IMR-90 (cell line): ENCODE measurements around the gene DISC1. TPM values are rescaled to one million over a fixed set of nuclear protein-coding genes. Genes with fewer than 3 reads are reported as not detected.

Experiments used
- ATAC-seq: fragments of 200-7000 bp; cut with Tn5 transposase; 2 replicates; pipeline ENCODE4 v1.9.1; 2020; ENCODE audit warnings: low read depth, mild to moderate bottlenecking, moderate library complexity
- BruUV-seq: library from RNA; stranded (reverse); fragments of 400-500 nt; replicated peaks from 2 replicates; lab custom pipeline; 2021; lab: Mats Ljungman, UMichigan
- CTCF ChIA-PET: fragments of 300-600 bp; formaldehyde crosslinking; extraction: SDS; loops from one replicate; lab custom pipeline; 2021; ENCODE audit warnings: antibody characterized with exemption; lab: Yijun Ruan, JAX
- POLR2A ChIA-PET: fragments of 300-600 bp; sonication (Branson Sonifier 250); formaldehyde crosslinking; loops from one replicate; lab custom pipeline; 2022; ENCODE audit warnings: antibody characterized with exemption; ENCODE audit not compliant: unreplicated experiment; lab: Charles Lee
- DNase-seq: peaks from one replicate; pipeline ENCODE4 v3.0.0; 2013
- H2AFZ ChIP-seq: replicated peaks from 2 replicates; pipeline ENCODE3; 2013; ENCODE audit warnings: low read length, mild to moderate bottlenecking; ENCODE audit not compliant: poor library complexity
- H2AK5ac ChIP-seq: 2 replicates; pipeline ENCODE4 v1.6.1; 2013; ENCODE audit warnings: low read depth, low read length, inconsistent platforms
- H2AK9ac ChIP-seq: replicated peaks from 2 replicates; pipeline ENCODE3; 2013; ENCODE audit warnings: mild to moderate bottlenecking, low read depth, low read length, moderate library complexity; ENCODE audit not compliant: poor library complexity
- H2BK120ac ChIP-seq: 2 replicates; pipeline ENCODE4 v1.6.1; 2013; ENCODE audit warnings: low read depth, low read length, inconsistent platforms
- H2BK15ac ChIP-seq: 3 replicates; pipeline ENCODE4 v1.6.1; 2013; ENCODE audit warnings: low read depth, low read length, inconsistent platforms
- H2BK20ac ChIP-seq: 2 replicates; pipeline ENCODE4 v1.6.1; 2013; ENCODE audit warnings: low read depth, mild to moderate bottlenecking, inconsistent platforms, low read length, moderate library complexity
- H2BK5ac ChIP-seq: 2 replicates; pipeline ENCODE4 v1.6.1; 2013; ENCODE audit warnings: mild to moderate bottlenecking, low read depth, low read length, inconsistent platforms; ENCODE audit not compliant: poor library complexity, severe bottlenecking
- H3K14ac ChIP-seq: replicated peaks from 2 replicates; pipeline ENCODE4 v1.6.1; 2013; ENCODE audit warnings: low read depth, low read length, inconsistent platforms
- H3K18ac ChIP-seq: 2 replicates; pipeline ENCODE4 v1.6.1; 2013; ENCODE audit warnings: low read depth, low read length, control low read depth
- H3K23ac ChIP-seq: 2 replicates; pipeline ENCODE4 v1.6.1; 2013; ENCODE audit warnings: low read depth, low read length, inconsistent platforms
- H3K27ac ChIP-seq: 2 replicates; pipeline ENCODE4 v1.5.1; 2013; ENCODE audit warnings: mild to moderate bottlenecking, control low read depth, low read length; ENCODE audit not compliant: insufficient read depth
- H3K27me3 ChIP-seq: 2 replicates; pipeline ENCODE4 v1.6.1; 2013; ENCODE audit warnings: low read length; ENCODE audit not compliant: control insufficient read depth, insufficient read depth
- H3K36me3 ChIP-seq: 2 replicates; pipeline ENCODE4 v1.6.1; 2013; ENCODE audit warnings: low read length, mixed read lengths; ENCODE audit not compliant: control insufficient read depth, insufficient read depth
- H3K4ac ChIP-seq: 2 replicates; pipeline ENCODE4 v1.6.1; 2013; ENCODE audit warnings: low read depth, low read length, inconsistent platforms
- H3K4me1 ChIP-seq: 2 replicates; pipeline ENCODE4 v1.6.1; 2013; ENCODE audit warnings: low read length, mixed read lengths; ENCODE audit not compliant: control insufficient read depth, insufficient read depth
- H3K4me2 ChIP-seq: 2 replicates; pipeline ENCODE4 v1.6.1; 2013; ENCODE audit warnings: low read depth, mild to moderate bottlenecking, control low read depth, low read length, moderate library complexity
- H3K4me3 ChIP-seq: 2 replicates; pipeline ENCODE4 v1.5.1; 2013; ENCODE audit warnings: low read depth, mild to moderate bottlenecking, control low read depth, low read length, moderate library complexity; ENCODE audit not compliant: insufficient read depth
- H3K56ac ChIP-seq: 2 replicates; pipeline ENCODE4 v1.6.1; 2013; ENCODE audit warnings: low read length, inconsistent platforms; ENCODE audit not compliant: insufficient read depth; ENCODE audit errors: extremely low read depth
- H3K79me1 ChIP-seq, 2 experiments: 2 replicates each; pipeline ENCODE4 v1.6.1; 2013; ENCODE audit warnings: low read length in 2 of 2, inconsistent platforms in 1 of 2, low read depth in 1 of 2
- H3K9ac ChIP-seq: 2 replicates; pipeline ENCODE4 v1.6.1; 2013; ENCODE audit warnings: low read depth, low read length, control low read depth
- H3K9me1 ChIP-seq: 2 replicates; pipeline ENCODE4 v1.6.1; 2013; ENCODE audit warnings: low read length, inconsistent platforms; ENCODE audit not compliant: insufficient read depth
- H3K9me3 ChIP-seq: 2 replicates; pipeline ENCODE4 v1.6.1; 2013; ENCODE audit warnings: low read length; ENCODE audit not compliant: control insufficient read depth, insufficient read depth
- H4K20me1 ChIP-seq: 2 replicates; pipeline ENCODE4 v1.6.1; 2013; ENCODE audit warnings: low read length, inconsistent platforms; ENCODE audit not compliant: insufficient read depth
- H4K5ac ChIP-seq: 2 replicates; pipeline ENCODE4 v1.6.1; 2013; ENCODE audit warnings: mild to moderate bottlenecking, low read depth, low read length, control low read depth
- H4K8ac ChIP-seq, 2 experiments: 2 replicates each; pipeline ENCODE4 v1.6.1; 2013; ENCODE audit warnings: low read depth in 2 of 2, low read length in 2 of 2, control low read depth in 1 of 2, inconsistent platforms in 1 of 2
- H4K91ac ChIP-seq: 2 replicates; pipeline ENCODE4 v1.6.1; 2013; ENCODE audit warnings: low read depth, low read length, inconsistent platforms; ENCODE audit not compliant: insufficient read depth
- SMC3 ChIP-seq: fragments of 150-350 bp; IDR thresholded peaks from 2 replicates; pipeline ENCODE4 v1.6.1; 2016; ENCODE audit warnings: low read depth, mild to moderate bottlenecking, antibody characterized with exemption, low read length, moderate library complexity
- WGBS, 2 experiments: methylation state at CpG; one replicate each; pipeline versions ENCODE4 v1.1.5 to v1.1.7; 2013; ENCODE audit warnings: missing lambda C conversion rate in 2 of 2; ENCODE audit not compliant: insufficient read length in 1 of 2; ENCODE audit errors: extremely low coverage in 2 of 2; 5-methylcytosine and 5-hydroxymethylcytosine counted together
- dilution Hi-C: fragments of 300-500 bp; cut with HindIII; formaldehyde crosslinking; loops from one replicate; pipeline ENCODE4 v1.14.3; 2018; ENCODE audit warnings: low sequenced_read_pairs; ENCODE audit not compliant: unreplicated experiment
- in situ Hi-C: fragments of 300-500 bp; cut with MboI; formaldehyde crosslinking; loops from 3 replicates; pipeline ENCODE4 v1.14.3; 2019; ENCODE audit warnings: low sequenced_read_pairs, inconsistent platforms, mixed read lengths
- intact Hi-C: fragments of 100-400 bp; cut with micrococcal nuclease; formaldehyde crosslinking; loops from 2 replicates; pipeline ENCODE4 v1.10.0; 2022
- polyA plus RNA-seq, 3 experiments: library from polyadenylated mRNA; depleted of rRNA; stranded (reverse); fragments of >200 nt; gene quantifications; 2 replicates each; pipeline ENCODE4 v1.2.3, GENCODE V29; 2012; ENCODE audit warnings: low replicate concordance in 1 of 3
- total RNA-seq: library from RNA; depleted of rRNA; stranded (reverse); fragments of >200 nt; gene quantifications from 2 replicates; pipeline ENCODE4 v1.2.3, GENCODE V29; 2012

The DISC1 gene
- total and polyA plus RNA-seq, 2 of the 4 experiments (the other 2 are of a cell fraction): 2.2 to 7.0 TPM

- Histone ChIP-seq H4K20me1 (no peaks in the 10 kb centered on the region), H2BK5ac (no peak overlapping the region), H3K79me1 (no peaks in the 10 kb centered on the region), H3K4ac (no peak overlapping the region), H3K27ac (no peak overlapping the region), H3K9me1 (peaks cover 6% of the 10 kb centered on the region; the same call in 1 of the 2 replicates), H3K36me3 (no peaks in the 10 kb centered on the region), H2AK5ac (peak overlapping the region; percentile 15; the same call in 1 of the 2 replicates), H3K18ac (no peak overlapping the region), H2AFZ (no peak overlapping the region), H3K56ac (no peak overlapping the region), H2BK15ac (no peak overlapping the region), H4K5ac (no peak overlapping the region), H4K91ac (no peak overlapping the region), H3K4me2 (no peak overlapping the region), H3K23ac (no peak overlapping the region), H3K9ac (no peak overlapping the region), H3K27me3 (no peaks in the 10 kb centered on the region), H2AK9ac (no peak overlapping the region), H2BK20ac (no peak overlapping the region), H3K14ac (no peak overlapping the region), H3K9me3 (no peaks in the 10 kb centered on the region), H2BK120ac (no peak overlapping the region), H3K4me1 (peaks cover 2% of the 10 kb centered on the region; the same call in 1 of the 2 replicates), H3K4me3 (no peak overlapping the region), H4K8ac (no peak overlapping the region)
- DNase-seq: no peak
- POLR2A ChIA-PET: no interaction called here
- BruUV-seq: no TSS peak
- no peak for ATAC-seq
- dilution Hi-C loops: no loop called here
- no peak for TF ChIP-seq SMC3
- intact Hi-C loops: no loop called here
- WGBS, 2 experiments: no CpG with 5 or more reads among the region's 2 CpGs
- in situ Hi-C loops: no loop called here
- CTCF ChIA-PET: no interaction called here
These were observed 213.4 kb downstream of the DISC1 start for GRCh38 chr1:231839999-231840398.
